Vagina (tissue), 2 donors: ENCODE results near the gene EVA1C.

Experiments used
- CTCF ChIP-seq, 3 experiments: fragments of 450-650 bp in 2 of 3; fragments of 200-600 bp in 1 of 3; sonication (generic) in 1 of 3; IDR thresholded peaks; one replicate each; pipeline ENCODE4 v1.5.1; 2017 to 2019; ENCODE audit warnings: antibody characterized with exemption in 3 of 3, mild to moderate bottlenecking in 2 of 3, moderate library complexity in 2 of 3
- POLR2A ChIP-seq, 2 donors: fragments of 450-650 bp; IDR thresholded peaks; one replicate each; pipeline ENCODE4 v1.6.1; 2017; ENCODE audit warnings: antibody characterized with exemption in 2 of 2, mild to moderate bottlenecking in 2 of 2, moderate library complexity in 2 of 2
- POLR2AphosphoS5 ChIP-seq, 2 donors: sonication (generic); formaldehyde crosslinking; IDR thresholded peaks; one replicate each; pipeline ENCODE4 v1.9.0; 2017; ENCODE audit warnings: antibody characterized with exemption in 2 of 2, mild to moderate bottlenecking in 2 of 2, low read depth in 1 of 2; ENCODE audit not compliant: insufficient read depth in 1 of 2

- TF ChIP-seq CTCF (IDR thresholded peaks at IDR 0.05) (no peak), POLR2A (IDR thresholded peaks at IDR 0.05) (no peak), POLR2AphosphoS5 (IDR thresholded peaks at IDR 0.05; ENCODE audit: insufficient read depth in 1 of 2, low read depth in 1 of 2) (no peak)
These were observed 40.1 kb downstream of the EVA1C start for GRCh38 chr21:32452641-32453040.
